ENCODE results near the gene AQP9.
"Not testable (repeated sequence)": the region's sequence is repeated elsewhere in the genome, so short reads cannot be mapped to it uniquely, and the experiment has no call there.

Gene AQP9

GRCh38 chr15:58182460-58183163, 44.4 kb downstream of the AQP9 start:
- peak; percentile 61 for DNase-seq

- no peak for DNase-seq
Measured at GRCh38 chr15:58185439-58185838, 47.3 kb downstream of the AQP9 start.

GRCh38 chr15:58189148-58189811, 51.1 kb downstream of the AQP9 start:
- no peak for DNase-seq

DNA sequence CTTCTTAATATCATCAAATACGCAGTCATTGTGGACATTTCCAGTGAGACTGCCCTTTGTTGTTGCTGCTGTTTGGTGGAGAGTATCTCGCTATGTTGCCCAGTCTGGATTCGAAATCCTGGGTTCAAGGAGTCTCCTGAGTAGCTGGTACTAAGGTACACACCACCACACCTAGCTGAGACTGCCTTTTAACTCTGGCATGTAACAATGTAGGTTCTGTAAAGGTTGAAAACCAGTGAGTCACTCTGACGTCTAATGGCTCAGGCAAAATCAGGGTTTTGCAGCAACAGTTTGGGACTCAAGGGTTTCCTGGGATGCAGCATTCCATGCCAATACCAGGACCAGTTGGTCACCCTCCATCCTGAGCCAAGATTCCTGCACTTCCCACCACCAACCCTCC, 52.2 kb downstream of the AQP9 start:
- no peak for DNase-seq

DNA sequence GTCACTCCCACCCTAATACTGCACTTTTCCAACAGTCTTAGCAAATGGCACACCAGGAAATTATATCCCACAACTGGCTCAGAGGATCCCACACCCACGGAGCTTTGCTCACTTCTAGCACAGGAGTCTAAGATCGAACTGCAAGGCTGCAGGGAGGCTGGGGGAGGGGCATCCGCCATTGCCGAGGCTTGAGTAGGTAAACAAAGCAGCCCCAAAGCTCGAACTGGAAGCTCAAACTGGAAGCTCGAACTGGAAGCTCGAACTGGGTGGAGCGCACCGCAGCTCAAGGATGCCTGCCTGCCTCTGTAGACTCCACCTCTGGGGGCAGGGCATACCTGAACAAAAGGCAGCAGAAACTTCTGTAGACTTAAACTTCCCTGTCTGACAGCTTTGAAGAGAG, 55.5 kb downstream of the AQP9 start:
- DNase-seq: not testable (repeated sequence)

GRCh38 chr15:58200739-58201138, 62.6 kb downstream of the AQP9 start:
- no peak for DNase-seq

DNA sequence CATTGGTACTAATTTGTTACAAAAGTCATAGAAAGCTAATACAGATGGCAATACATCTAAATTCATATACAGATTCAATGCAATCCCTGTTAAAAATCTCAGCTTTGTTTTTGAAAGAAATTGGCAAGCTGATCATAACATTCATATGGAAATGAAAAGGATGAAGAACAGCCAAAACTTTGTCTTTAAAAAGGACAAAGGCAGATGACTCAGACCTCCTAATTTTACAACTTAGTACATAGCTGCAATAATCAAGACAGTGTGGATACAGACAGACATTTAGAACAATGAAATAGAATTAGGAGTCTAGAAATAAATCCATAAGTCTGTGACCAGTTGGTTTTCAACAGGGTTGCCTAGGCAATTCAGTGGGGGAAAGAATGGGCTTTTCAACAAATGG, 63.3 kb downstream of the AQP9 start:
- DNase-seq: no peak

DNA sequence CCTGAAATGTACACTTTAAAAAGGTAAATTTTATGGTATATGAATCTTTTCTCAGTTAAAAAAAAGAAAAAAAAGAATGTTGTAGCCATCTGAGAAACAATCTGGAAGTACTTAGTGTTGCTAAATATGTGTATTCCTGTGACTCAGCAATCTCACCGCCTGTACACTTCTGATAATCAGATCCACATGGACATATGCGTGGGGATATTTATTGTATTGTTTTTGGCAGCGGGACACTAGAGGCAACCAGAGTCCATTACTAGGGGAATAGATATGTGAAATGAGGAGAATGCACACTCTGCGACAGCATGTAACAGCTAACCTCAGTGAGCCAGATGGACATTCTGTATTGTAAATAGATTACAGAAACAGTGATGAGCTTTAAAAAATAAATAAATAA, 65.4 kb downstream of the AQP9 start:
- DNase-seq: peak; percentile 58

- DNase-seq: no peak
Measured at GRCh38 chr15:58206151-58206550, 68.0 kb downstream of the AQP9 start.

DNA sequence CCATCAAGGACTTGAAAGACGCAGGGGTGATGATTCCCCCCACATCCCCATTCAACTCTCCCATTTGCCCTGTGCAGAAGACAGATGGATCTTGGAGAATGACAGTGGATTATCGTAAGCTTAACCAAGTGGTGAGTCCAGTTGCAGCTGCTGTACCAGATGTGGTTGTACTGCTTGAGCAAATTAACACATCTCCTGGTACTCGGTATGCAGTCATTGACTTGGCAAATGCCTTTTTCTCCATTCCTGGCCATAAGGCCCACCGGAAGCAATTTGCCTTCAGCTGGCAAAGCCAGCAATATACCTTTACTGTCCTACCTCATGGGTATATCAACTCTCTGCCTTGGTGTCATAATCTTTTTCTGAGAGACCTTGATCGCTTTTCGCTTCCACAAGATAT, 70.0 kb downstream of the AQP9 start:
- DNase-seq: not testable (repeated sequence)

GRCh38 chr15:58209007-58209481, 70.9 kb downstream of the AQP9 start:
- not testable (repeated sequence) for DNase-seq

DNA sequence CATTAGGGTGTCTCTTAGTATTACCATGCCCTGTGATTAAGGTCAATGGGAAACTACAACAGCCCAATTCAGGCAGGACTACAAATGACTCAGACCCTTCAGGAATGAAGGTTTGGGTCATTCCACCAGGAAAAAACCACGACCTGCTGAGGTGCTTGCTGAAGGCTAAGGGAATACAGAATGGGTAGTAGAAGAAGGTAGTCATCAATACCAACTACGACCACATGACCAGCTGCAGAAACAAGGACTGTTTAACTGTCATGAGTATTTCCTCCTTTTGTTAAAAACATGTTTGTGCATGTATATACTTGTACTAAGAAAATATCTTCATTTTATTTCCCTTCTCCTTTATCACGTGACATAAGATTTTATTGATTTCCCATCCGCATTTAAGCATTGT, 71.8 kb downstream of the AQP9 start:
- not testable (repeated sequence) for DNase-seq

- DNase-seq: no peak
Measured at GRCh38 chr15:58212909-58213526, 74.8 kb downstream of the AQP9 start.

DNA sequence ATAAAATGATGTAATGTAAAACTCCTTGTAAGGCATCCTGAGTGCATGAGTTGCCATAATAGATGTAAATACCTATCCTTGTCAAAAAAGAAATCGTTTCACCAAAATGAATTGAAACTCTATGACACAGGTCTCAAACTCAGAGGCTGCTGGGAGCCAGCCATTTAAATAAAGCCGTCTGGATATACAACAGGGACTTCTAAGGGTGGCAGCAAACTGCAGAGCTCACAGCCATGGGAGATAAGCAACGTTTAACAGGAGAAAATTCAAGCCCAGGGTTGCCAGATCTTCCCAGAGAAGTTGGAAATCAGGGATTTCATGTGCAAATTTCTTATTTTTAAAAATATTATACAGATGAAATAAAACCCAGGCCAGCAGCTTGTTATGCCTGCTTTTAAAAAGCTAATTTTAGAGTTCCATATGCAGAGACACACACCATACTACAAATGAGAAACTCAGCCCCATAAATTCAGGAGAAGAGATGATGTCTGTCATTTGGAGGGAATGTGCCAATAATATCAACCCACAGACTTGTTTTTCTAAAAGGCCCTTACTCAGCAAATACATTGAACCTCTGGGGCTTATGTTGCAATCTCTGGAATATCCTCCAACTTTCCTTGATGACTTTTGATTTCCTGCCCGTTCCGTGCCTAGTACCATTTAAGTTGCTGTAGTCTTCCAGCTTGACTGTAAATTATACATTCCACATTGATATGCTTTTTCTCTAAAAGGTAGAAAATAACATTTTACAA, 75.6 kb downstream of the AQP9 start:
- no peak for DNase-seq

- no peak for DNase-seq
Measured at GRCh38 chr15:58214591-58215340, 76.6 kb downstream of the AQP9 start.

DNA sequence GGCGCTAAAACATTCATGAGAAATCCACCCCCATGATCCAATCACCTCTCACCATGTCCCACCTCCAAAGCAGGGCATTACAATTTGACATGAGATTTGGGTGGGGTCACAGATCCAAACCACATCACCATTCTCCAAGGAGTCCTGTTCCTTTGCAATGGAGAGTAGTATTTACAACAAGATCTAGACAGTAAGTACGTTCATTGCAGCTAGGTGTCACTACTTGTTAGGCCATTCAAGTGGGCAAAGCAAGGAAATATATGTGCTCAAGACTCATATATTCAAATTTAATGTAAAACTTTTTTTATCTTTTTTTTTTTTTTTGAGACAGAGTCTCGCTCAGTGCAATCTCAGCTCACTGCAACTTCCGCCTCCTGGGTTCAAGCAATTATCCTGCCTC, 79.3 kb downstream of the AQP9 start:
- DNase-seq: no peak

GRCh38 chr15:58221591-58222241, 83.5 kb downstream of the AQP9 start:
- no peak for DNase-seq

- DNase-seq: no peak
Measured at GRCh38 chr15:58222679-58223078, 84.5 kb downstream of the AQP9 start.

- no peak for DNase-seq
Measured at GRCh38 chr15:58223432-58223831, 85.3 kb downstream of the AQP9 start.

DNA sequence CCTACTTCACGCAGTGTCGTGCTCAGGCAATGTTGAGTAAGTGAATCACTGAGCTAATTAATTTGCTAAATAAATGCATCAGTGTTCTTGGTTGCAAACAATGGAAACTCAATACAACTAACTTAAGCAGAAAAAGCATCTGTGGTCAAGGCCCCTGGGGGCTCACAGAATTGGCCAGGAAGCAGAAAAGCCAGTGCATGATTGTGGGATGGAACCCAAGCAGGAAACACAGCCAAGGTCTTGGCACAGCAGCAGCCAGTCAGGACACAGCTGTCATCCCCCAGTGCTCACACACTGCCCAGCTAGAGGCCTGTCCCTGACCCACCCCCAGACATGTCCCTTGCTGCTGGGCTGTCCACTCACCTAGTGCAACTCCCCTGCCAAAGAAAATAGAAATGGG, 85.9 kb downstream of the AQP9 start:
- DNase-seq: no peak

GRCh38 chr15:58227706-58228543, 89.7 kb downstream of the AQP9 start:
- peak; percentile 80 for DNase-seq

All from right forelimb (tissue), 1 donor.